RWPE2 (cell line): ENCODE data around the gene DCP1B.

Source experiments
- ATAC-seq: fragments of 200-7000 bp; cut with Tn5 transposase; 3 replicates; pipeline ENCODE4 v1.9.1; 2021; ENCODE audit warnings: low read depth
- DNase-seq: peaks from one replicate; pipeline ENCODE4 v3.0.0-alpha.2; 2020; ENCODE audit warnings: low spot score
- H3K27ac ChIP-seq: fragments of 450-650 bp; 2 replicates; pipeline ENCODE4 v1.5.1; 2017; ENCODE audit warnings: mild to moderate bottlenecking; ENCODE audit not compliant: poor library complexity, severe bottlenecking
- H3K27me3 ChIP-seq: fragments of 250-450 bp; sonication (Bioruptor Pico); 2 replicates; pipeline ENCODE4 v1.5.1; 2021; ENCODE audit warnings: mild to moderate bottlenecking, moderate library complexity; ENCODE audit not compliant: insufficient read depth, poor library complexity, severe bottlenecking
- H3K36me3 ChIP-seq: fragments of 250-450 bp; sonication (Bioruptor Pico); 2 replicates; pipeline ENCODE4 v1.5.1; 2020; ENCODE audit warnings: low read depth, mild to moderate bottlenecking, moderate library complexity
- H3K4me1 ChIP-seq: fragments of 250-450 bp; sonication (Bioruptor Pico); 2 replicates; pipeline ENCODE4 v1.5.1; 2021; ENCODE audit warnings: mild to moderate bottlenecking, moderate library complexity; ENCODE audit not compliant: insufficient read depth, poor library complexity, severe bottlenecking
- H3K4me3 ChIP-seq: fragments of 250-450 bp; sonication (Bioruptor Pico); 2 replicates; pipeline ENCODE4 v1.5.1; 2021; ENCODE audit warnings: mild to moderate bottlenecking, moderate library complexity; ENCODE audit not compliant: severe bottlenecking
- H3K9me3 ChIP-seq: fragments of 250-450 bp; sonication (Bioruptor Pico); 2 replicates; pipeline ENCODE4 v1.5.1; 2021; ENCODE audit warnings: mild to moderate bottlenecking, moderate library complexity; ENCODE audit not compliant: severe bottlenecking
- TF ChIP-seq, protein P1 (sequence below): fragments of 450-650 bp; IDR thresholded peaks from one replicate; pipeline ENCODE4 v1.5.1; 2017; ENCODE audit warnings: mild to moderate bottlenecking, moderate library complexity; ENCODE audit not compliant: poor library complexity, severe bottlenecking

Gene DCP1B

GRCh38 chr12:1926251-1926657 is 78.0 kb downstream of the DCP1B start:
- DNase-seq: no peak
- TF ChIP-seq, protein P1, sequence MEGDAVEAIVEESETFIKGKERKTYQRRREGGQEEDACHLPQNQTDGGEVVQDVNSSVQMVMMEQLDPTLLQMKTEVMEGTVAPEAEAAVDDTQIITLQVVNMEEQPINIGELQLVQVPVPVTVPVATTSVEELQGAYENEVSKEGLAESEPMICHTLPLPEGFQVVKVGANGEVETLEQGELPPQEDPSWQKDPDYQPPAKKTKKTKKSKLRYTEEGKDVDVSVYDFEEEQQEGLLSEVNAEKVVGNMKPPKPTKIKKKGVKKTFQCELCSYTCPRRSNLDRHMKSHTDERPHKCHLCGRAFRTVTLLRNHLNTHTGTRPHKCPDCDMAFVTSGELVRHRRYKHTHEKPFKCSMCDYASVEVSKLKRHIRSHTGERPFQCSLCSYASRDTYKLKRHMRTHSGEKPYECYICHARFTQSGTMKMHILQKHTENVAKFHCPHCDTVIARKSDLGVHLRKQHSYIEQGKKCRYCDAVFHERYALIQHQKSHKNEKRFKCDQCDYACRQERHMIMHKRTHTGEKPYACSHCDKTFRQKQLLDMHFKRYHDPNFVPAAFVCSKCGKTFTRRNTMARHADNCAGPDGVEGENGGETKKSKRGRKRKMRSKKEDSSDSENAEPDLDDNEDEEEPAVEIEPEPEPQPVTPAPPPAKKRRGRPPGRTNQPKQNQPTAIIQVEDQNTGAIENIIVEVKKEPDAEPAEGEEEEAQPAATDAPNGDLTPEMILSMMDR: no peak
- H3K9me3 ChIP-seq: no peaks in the 10 kb centered on the region
- H3K4me3 ChIP-seq: no peak overlapping the region
- H3K36me3 ChIP-seq: no peaks in the 10 kb centered on the region
- no peaks in the 10 kb centered on the region for H3K27me3 ChIP-seq
- no peak overlapping the region for H3K27ac ChIP-seq
- H3K4me1 ChIP-seq: no peaks in the 10 kb centered on the region
- no peak for ATAC-seq

DNA sequence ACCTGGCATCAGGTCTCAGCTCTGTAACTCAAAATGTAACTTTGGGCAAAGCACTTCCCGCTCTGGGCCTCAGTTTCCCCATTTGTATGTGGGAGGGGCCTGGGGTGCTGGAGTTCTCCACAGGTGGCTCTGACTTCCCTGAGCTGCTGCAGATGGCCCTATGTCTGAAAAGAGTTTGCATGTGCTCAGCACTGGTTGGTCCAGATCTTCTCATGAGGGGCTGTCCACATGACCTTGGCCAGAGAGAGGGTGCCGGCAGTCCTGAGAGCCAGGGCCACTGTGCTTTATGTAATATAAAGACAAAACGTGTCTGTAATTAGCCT is 78.6 kb downstream of the DCP1B start:
- DNase-seq (no peak), ATAC-seq (no peak)
- TF ChIP-seq, protein P1: no peak
- Histone ChIP-seq H3K27ac (no peak overlapping the region), H3K9me3 (no peaks in the 10 kb centered on the region), H3K4me3 (no peak overlapping the region), H3K4me1 (no peaks in the 10 kb centered on the region), H3K36me3 (no peaks in the 10 kb centered on the region), H3K27me3 (no peaks in the 10 kb centered on the region)

DNA sequence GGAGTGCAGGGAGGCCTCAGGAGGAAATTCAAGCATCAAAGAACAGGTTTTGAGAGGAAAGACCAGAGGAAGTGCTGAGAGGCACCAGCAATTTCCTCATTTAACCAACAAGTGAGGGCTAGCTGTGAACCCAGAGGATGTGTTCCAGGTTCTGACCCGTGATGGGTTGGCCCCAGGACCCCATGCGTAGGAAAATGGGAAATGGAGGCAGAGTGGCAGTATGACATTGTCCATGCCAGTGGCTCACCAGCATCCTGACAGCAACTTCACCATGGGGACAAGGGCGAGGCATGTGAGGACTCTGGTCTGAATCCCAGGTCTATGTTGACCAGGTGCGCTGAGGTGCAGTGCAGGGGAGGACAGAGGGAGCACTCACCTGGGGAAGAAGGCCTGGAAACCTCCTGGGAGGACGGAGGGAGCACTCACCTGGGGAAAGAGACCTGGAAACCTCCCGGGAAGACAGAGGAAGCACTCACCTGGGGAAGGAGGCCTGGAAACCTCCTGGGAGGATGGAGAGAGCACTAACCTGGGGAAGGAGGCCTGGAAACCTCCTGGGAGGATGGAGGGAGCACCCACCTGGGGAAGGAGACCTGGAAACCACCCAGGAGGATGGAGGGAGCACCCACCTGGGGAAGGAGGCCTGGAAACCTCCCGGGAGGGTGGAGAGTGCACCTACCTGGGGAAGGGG is 79.1 kb downstream of the DCP1B start:
- Histone ChIP-seq H3K9me3 (no peaks in the 10 kb centered on the region), H3K36me3 (no peaks in the 10 kb centered on the region), H3K27me3 (no peaks in the 10 kb centered on the region), H3K4me3 (no peak overlapping the region), H3K4me1 (no peaks in the 10 kb centered on the region), H3K27ac (no peak overlapping the region)
- TF ChIP-seq, protein P1: no peak
- ATAC-seq: no peak
- DNase-seq: no peak

GRCh38 chr12:1922985-1923384 is 81.3 kb downstream of the DCP1B start:
- TF ChIP-seq, protein P1: no peak
- H3K4me1 ChIP-seq: no peaks in the 10 kb centered on the region
- no peak overlapping the region for H3K4me3 ChIP-seq
- no peaks in the 10 kb centered on the region for H3K9me3 ChIP-seq
- no peak for DNase-seq
- no peak for ATAC-seq
- H3K27ac ChIP-seq: no peak overlapping the region
- H3K36me3 ChIP-seq: no peaks in the 10 kb centered on the region
- H3K27me3 ChIP-seq: no peaks in the 10 kb centered on the region

- TF ChIP-seq, protein P1: no peak
These were observed 82.1 kb downstream of the DCP1B start for GRCh38 chr12:1922075-1922709.

More at GRCh38 chr12:1922075-1922709, 82.1 kb downstream of the DCP1B start:
- H3K27ac ChIP-seq: no peak overlapping the region
- no peaks in the 10 kb centered on the region for H3K36me3 ChIP-seq
- ATAC-seq (no peak), DNase-seq (no peak)
- no peaks in the 10 kb centered on the region for H3K9me3 ChIP-seq
- H3K27me3 ChIP-seq: peaks cover 5% of the 10 kb centered on the region
- H3K4me1 ChIP-seq: no peaks in the 10 kb centered on the region
- H3K4me3 ChIP-seq: no peak overlapping the region
